HepG2 (cell line): Measurements from ENCODE around the gene VAMP5. TPM values are rescaled to one million over a fixed set of nuclear protein-coding genes. Genes with fewer than 3 reads are reported as not detected.
A peak's percentile ranks its signal among the peaks of the same experiment; 100 is the strongest.

ENCODE experiments used
- ADNP ChIP-seq: sonication (generic); formaldehyde crosslinking; IDR thresholded peaks from 2 replicates; pipeline ENCODE4 v1.4.0; 2020; ENCODE audit warnings: missing genetic modification reagents
- FOXC1 ChIP-seq: sonication (generic); formaldehyde crosslinking; IDR thresholded peaks from 2 replicates; pipeline ENCODE4 v1.8.0; 2022; ENCODE audit warnings: mild to moderate bottlenecking, missing genetic modification reagents, borderline replicate concordance
- MAZ ChIP-seq, 2 experiments: sonication (generic) in 1 of 2; formaldehyde crosslinking in 1 of 2; IDR thresholded peaks; 2 replicates each; pipeline versions ENCODE4 v1.5.0 to v1.6.1; 2012 to 2020; ENCODE audit warnings: low read depth in 2 of 2, mild to moderate bottlenecking in 2 of 2, borderline replicate concordance in 1 of 2, improper control_type of control experiment in 1 of 2, low read length in 1 of 2, missing genetic modification reagents in 1 of 2, moderate library complexity in 1 of 2
- PITX1 ChIP-seq: sonication (generic); formaldehyde crosslinking; IDR thresholded peaks from 2 replicates; pipeline ENCODE4 v1.5.1; 2020; ENCODE audit warnings: mild to moderate bottlenecking, missing genetic modification reagents
- SAP130 ChIP-seq: IDR thresholded peaks from 2 replicates; pipeline ENCODE4 v1.6.1; 2016; ENCODE audit warnings: low read depth
- SPEN ChIP-seq: sonication (generic); formaldehyde crosslinking; IDR thresholded peaks from 2 replicates; pipeline ENCODE4 v1.5.1; 2020; ENCODE audit warnings: low read depth, mild to moderate bottlenecking, missing genetic modification reagents
- ZGPAT ChIP-seq: IDR thresholded peaks from 2 replicates; pipeline ENCODE4 v1.6.1; 2016; ENCODE audit warnings: mild to moderate bottlenecking
- ZNF501 ChIP-seq: sonication (generic); formaldehyde crosslinking; IDR thresholded peaks from 2 replicates; pipeline ENCODE4 v1.5.1; 2020; ENCODE audit warnings: mild to moderate bottlenecking, moderate library complexity, missing genetic modification reagents
- ZNF547 ChIP-seq: sonication (generic); formaldehyde crosslinking; IDR thresholded peaks from 2 replicates; pipeline ENCODE4 v1.5.1; 2020; ENCODE audit warnings: mild to moderate bottlenecking, missing genetic modification reagents
- ZNF552 ChIP-seq: sonication (generic); formaldehyde crosslinking; IDR thresholded peaks from 2 replicates; pipeline ENCODE4 v1.9.0; 2022; ENCODE audit warnings: missing genetic modification reagents, mild to moderate bottlenecking, borderline replicate concordance
- ZNF713 ChIP-seq: sonication (generic); formaldehyde crosslinking; IDR thresholded peaks from 2 replicates; pipeline ENCODE4 v1.4.0; 2020; ENCODE audit warnings: mild to moderate bottlenecking, missing genetic modification reagents
- polyA plus RNA-seq, 8 experiments: library from polyadenylated mRNA; depleted of rRNA in 3 of 8; stranded (reverse) in 7 of 8; unstranded in 1 of 8; fragments of >200 nt; fragmentation: Illumina TruSeq in 4 of 8; extraction: Trizol in 4 of 8; gene quantifications; 2 replicates each; pipeline versions ENCODE4 v1.2.1 to v1.2.3, GENCODE V29; 2011 to 2016; ENCODE audit warnings: low read depth in 4 of 8, missing spikeins in 1 of 8, mixed read lengths in 1 of 8; ENCODE audit not compliant: insufficient read depth in 1 of 8
- total RNA-seq, 5 experiments: library from RNA; depleted of rRNA; stranded (reverse); fragments of >200 nt; fragmentation: Illumina TruSeq; extraction: Trizol; gene quantifications; 2 replicates each; pipeline ENCODE4 v1.2.3, GENCODE V29; 2016; ENCODE audit warnings: low read depth in 1 of 5
- TF ChIP-seq, protein P1 (sequence below): sonication (generic); formaldehyde crosslinking; IDR thresholded peaks from one replicate; pipeline ENCODE4 v1.5.1; 2020; ENCODE audit warnings: mild to moderate bottlenecking, missing genetic modification reagents; ENCODE audit errors: not compliant biosample characterization
- TF ChIP-seq, protein P2 (sequence below): sonication (generic); formaldehyde crosslinking; IDR thresholded peaks from 2 replicates; pipeline ENCODE4 v1.8.1; 2023; ENCODE audit warnings: missing genetic modification reagents, inconsistent platforms, borderline replicate concordance
- TF ChIP-seq, protein P3 (sequence below): sonication (generic); formaldehyde crosslinking; IDR thresholded peaks from 2 replicates; pipeline ENCODE4 v1.4.0; 2020; ENCODE audit warnings: missing genetic modification reagents

The VAMP5 gene
- total and polyA plus RNA-seq, 2 of the 13 experiments (the other 11 are each of a cell fraction or from before 2014, with no cell fraction given): 7.2 to 56.7 TPM

- peak; percentile 88 for TF ChIP-seq ZGPAT (CRISPR knock-in tag)
- TF ChIP-seq ADNP: no peak
- TF ChIP-seq ZNF547 (CRISPR knock-in tag): peak; percentile 54; the same call in 1 of the 2 replicates
- peak; percentile 71; the same call in 1 of the 2 replicates for TF ChIP-seq MAZ (IDR thresholded peaks at IDR 0.05; ENCODE audit: borderline replicate concordance, low read depth, low read length)
- peak; percentile 94 for TF ChIP-seq MAZ (CRISPR knock-in tag; IDR thresholded peaks at IDR 0.05; ENCODE audit: low read depth)
- TF ChIP-seq, protein P1, sequence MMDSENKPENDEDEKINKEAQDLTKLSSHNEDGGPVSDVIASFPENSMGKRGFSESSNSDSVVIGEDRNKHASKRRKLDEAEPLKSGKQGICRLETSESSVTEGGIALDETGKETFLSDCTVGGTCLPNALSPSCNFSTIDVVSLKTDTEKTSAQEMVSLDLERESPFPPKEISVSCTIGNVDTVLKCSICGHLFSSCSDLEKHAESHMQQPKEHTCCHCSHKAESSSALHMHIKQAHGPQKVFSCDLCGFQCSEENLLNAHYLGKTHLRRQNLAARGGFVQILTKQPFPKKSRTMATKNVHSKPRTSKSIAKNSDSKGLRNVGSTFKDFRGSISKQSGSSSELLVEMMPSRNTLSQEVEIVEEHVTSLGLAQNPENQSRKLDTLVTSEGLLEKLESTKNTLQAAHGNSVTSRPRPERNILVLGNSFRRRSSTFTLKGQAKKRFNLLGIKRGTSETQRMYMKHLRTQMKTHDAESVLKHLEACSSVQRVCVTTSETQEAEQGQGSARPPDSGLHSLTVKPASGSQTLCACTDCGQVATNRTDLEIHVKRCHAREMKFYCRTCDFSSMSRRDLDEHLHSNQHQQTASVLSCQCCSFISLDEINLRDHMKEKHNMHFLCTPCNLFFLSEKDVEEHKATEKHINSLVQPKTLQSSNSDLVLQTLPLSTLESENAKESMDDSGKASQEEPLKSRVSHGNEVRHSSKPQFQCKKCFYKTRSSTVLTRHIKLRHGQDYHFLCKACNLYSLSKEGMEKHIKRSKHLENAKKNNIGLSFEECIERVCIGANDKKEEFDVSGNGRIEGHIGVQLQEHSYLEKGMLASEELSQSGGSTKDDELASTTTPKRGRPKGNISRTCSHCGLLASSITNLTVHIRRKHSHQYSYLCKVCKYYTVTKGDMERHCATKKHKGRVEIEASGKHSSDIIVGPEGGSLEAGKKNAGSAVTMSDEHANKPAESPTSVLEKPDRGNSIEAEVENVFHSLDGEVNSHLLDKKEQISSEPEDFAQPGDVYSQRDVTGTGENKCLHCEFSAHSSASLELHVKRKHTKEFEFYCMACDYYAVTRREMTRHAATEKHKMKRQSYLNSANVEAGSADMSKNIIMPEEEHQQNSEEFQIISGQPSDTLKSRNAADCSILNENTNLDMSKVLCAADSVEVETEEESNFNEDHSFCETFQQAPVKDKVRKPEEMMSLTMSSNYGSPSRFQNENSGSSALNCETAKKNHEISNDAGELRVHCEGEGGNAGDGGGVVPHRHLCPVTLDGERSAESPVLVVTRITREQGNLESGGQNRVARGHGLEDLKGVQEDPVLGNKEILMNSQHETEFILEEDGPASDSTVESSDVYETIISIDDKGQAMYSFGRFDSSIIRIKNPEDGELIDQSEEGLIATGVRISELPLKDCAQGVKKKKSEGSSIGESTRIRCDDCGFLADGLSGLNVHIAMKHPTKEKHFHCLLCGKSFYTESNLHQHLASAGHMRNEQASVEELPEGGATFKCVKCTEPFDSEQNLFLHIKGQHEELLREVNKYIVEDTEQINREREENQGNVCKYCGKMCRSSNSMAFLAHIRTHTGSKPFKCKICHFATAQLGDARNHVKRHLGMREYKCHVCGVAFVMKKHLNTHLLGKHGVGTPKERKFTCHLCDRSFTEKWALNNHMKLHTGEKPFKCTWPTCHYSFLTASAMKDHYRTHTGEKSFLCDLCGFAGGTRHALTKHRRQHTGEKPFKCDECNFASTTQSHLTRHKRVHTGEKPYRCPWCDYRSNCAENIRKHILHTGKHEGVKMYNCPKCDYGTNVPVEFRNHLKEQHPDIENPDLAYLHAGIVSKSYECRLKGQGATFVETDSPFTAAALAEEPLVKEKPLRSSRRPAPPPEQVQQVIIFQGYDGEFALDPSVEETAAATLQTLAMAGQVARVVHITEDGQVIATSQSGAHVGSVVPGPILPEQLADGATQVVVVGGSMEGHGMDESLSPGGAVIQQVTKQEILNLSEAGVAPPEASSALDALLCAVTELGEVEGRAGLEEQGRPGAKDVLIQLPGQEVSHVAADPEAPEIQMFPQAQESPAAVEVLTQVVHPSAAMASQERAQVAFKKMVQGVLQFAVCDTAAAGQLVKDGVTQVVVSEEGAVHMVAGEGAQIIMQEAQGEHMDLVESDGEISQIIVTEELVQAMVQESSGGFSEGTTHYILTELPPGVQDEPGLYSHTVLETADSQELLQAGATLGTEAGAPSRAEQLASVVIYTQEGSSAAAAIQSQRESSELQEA: peak; percentile 67
- TF ChIP-seq, protein P2, sequence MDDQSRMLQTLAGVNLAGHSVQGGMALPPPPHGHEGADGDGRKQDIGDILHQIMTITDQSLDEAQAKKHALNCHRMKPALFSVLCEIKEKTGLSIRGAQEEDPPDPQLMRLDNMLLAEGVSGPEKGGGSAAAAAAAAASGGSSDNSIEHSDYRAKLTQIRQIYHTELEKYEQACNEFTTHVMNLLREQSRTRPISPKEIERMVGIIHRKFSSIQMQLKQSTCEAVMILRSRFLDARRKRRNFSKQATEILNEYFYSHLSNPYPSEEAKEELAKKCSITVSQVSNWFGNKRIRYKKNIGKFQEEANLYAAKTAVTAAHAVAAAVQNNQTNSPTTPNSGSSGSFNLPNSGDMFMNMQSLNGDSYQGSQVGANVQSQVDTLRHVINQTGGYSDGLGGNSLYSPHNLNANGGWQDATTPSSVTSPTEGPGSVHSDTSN (CRISPR knock-in tag): no peak
- TF ChIP-seq ZNF713 (CRISPR knock-in tag): peak; percentile 74
- TF ChIP-seq SAP130 (CRISPR knock-in tag): peak; percentile 98
- TF ChIP-seq PITX1 (CRISPR knock-in tag): peak; percentile 69; the same call in 1 of the 2 replicates
- peak; percentile 80 for TF ChIP-seq ZNF501
- TF ChIP-seq ZNF552: no peak; the same call in 1 of the 2 replicates
- peak; percentile 97 for TF ChIP-seq SPEN (CRISPR knock-in tag)
- TF ChIP-seq, protein P3, sequence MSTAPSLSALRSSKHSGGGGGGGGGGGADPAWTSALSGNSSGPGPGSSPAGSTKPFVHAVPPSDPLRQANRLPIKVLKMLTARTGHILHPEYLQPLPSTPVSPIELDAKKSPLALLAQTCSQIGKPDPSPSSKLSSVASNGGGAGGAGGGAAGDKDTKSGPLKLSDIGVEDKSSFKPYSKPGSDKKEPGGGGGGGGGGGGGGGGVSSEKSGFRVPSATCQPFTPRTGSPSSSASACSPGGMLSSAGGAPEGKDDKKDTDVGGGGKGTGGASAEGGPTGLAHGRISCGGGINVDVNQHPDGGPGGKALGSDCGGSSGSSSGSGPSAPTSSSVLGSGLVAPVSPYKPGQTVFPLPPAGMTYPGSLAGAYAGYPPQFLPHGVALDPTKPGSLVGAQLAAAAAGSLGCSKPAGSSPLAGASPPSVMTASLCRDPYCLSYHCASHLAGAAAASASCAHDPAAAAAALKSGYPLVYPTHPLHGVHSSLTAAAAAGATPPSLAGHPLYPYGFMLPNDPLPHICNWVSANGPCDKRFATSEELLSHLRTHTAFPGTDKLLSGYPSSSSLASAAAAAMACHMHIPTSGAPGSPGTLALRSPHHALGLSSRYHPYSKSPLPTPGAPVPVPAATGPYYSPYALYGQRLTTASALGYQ (CRISPR knock-in tag): peak; percentile 38; the same call in 1 of the 2 replicates
- peak; percentile 96 for TF ChIP-seq FOXC1
Observed at GRCh38 chr2:85561280-85562212, 22.7 kb upstream of the VAMP5 start, which contains the start of gene GGCX (continued).
